SK-N-SH (cell line): ENCODE data around the gene SLC10A1. TPM values are rescaled to one million over a fixed set of nuclear protein-coding genes. Genes with fewer than 3 reads are reported as not detected.

ENCODE experiments used
- CTCF ChIA-PET: fragments of 300-600, 350-600 bp; formaldehyde crosslinking; extraction: SDS; loops from one replicate; lab custom pipeline; 2021; lab: Yijun Ruan, JAX
- POLR2A ChIA-PET: fragments of 350-600 bp; sonication (Branson Sonifier 250); formaldehyde crosslinking; extraction: SDS; loops from one replicate; lab custom pipeline; 2020; ENCODE audit warnings: antibody characterized with exemption, inconsistent platforms; lab: Yijun Ruan, JAX
- DNase-seq: peaks from one replicate; pipeline ENCODE4 v3.0.0; 2012
- H2AFZ ChIP-seq: fragments of 200-600 bp; sonication (generic); 2 replicates; pipeline ENCODE4 v1.8.1; 2016; ENCODE audit warnings: antibody characterized with exemption, mild to moderate bottlenecking, low read depth
- H3F3A ChIP-seq: fragments of 200-600 bp; sonication (generic); replicated peaks from 2 replicates; pipeline ENCODE3; 2016; ENCODE audit warnings: antibody characterized with exemption, mild to moderate bottlenecking; ENCODE audit not compliant: insufficient read depth
- H3K27ac ChIP-seq, 2 experiments: fragments of 200-500 bp in 1 of 2; fragments of 200-600 bp in 1 of 2; sonication (Bioruptor generic) in 1 of 2; sonication (generic), shearing (Covaris generic) in 1 of 2; 2 replicates each; pipeline versions ENCODE4 v1.5.1 to v1.6.1; 2014 to 2016; ENCODE audit warnings: low read depth in 2 of 2, inconsistent platforms in 1 of 2, low read length in 1 of 2, mild to moderate bottlenecking in 1 of 2, mixed read lengths in 1 of 2
- H3K27me3 ChIP-seq: fragments of 200-600 bp; sonication (generic), shearing (Covaris generic); 2 replicates; pipeline ENCODE4 v1.6.1; 2016; ENCODE audit warnings: mixed run types; ENCODE audit not compliant: insufficient read depth
- H3K36me3 ChIP-seq, 2 experiments: fragments of 200-500 bp in 1 of 2; fragments of 200-600 bp in 1 of 2; sonication (Bioruptor generic) in 1 of 2; sonication (generic) in 1 of 2; replicated peaks in 1 of 2; 2 replicates each; pipeline versions ENCODE3 to v1.5.1; 2014 to 2016; ENCODE audit warnings: low read length in 1 of 2, mild to moderate bottlenecking in 1 of 2; ENCODE audit not compliant: insufficient read depth in 2 of 2, control insufficient read depth in 1 of 2
- H3K4me1 ChIP-seq, 2 experiments: fragments of 200-500 bp in 1 of 2; fragments of 200-600 bp in 1 of 2; sonication (Bioruptor generic) in 1 of 2; sonication (generic), shearing (Covaris generic) in 1 of 2; 2 replicates each; pipeline versions ENCODE4 v1.5.1 to v1.6.1; 2014 to 2016; ENCODE audit warnings: low read depth in 1 of 2, low read length in 1 of 2, mixed run types in 1 of 2; ENCODE audit not compliant: insufficient read depth in 2 of 2, control insufficient read depth in 1 of 2
- H3K4me2 ChIP-seq: fragments of 200-600 bp; sonication (generic), shearing (Covaris generic); 2 replicates; pipeline ENCODE4 v1.6.1; 2017; ENCODE audit warnings: mixed run types
- H3K4me3 ChIP-seq, 2 experiments: fragments of 200-500 bp in 1 of 2; fragments of 200-600 bp in 1 of 2; sonication (Bioruptor generic) in 1 of 2; sonication (generic), shearing (Covaris generic) in 1 of 2; 2 replicates each; pipeline versions ENCODE4 v1.5.1 to v1.8.1; 2014 to 2016; ENCODE audit warnings: low read depth in 2 of 2, inconsistent platforms in 1 of 2, low read length in 1 of 2, mild to moderate bottlenecking in 1 of 2, mixed read lengths in 1 of 2, moderate library complexity in 1 of 2
- H3K79me2 ChIP-seq: fragments of 200-600 bp; sonication (generic); 2 replicates; pipeline ENCODE4 v1.8.1; 2017; ENCODE audit warnings: mild to moderate bottlenecking; ENCODE audit not compliant: insufficient read depth
- H3K9ac ChIP-seq: fragments of 200-600 bp; sonication (generic); 2 replicates; pipeline ENCODE4 v1.6.1; 2017; ENCODE audit warnings: mixed run types
- H3K9me2 ChIP-seq: fragments of 200-600 bp; sonication (generic); 2 replicates; pipeline ENCODE4 v1.6.1; 2017; ENCODE audit warnings: mixed run types
- H3K9me3 ChIP-seq: fragments of 200-600 bp; sonication (generic); 2 replicates; pipeline ENCODE4 v1.6.1; 2017; ENCODE audit warnings: mixed run types, mild to moderate bottlenecking, moderate library complexity
- H4K20me1 ChIP-seq: fragments of 200-600 bp; sonication (generic); 2 replicates; pipeline ENCODE4 v1.6.1; 2017; ENCODE audit warnings: mild to moderate bottlenecking, mixed run types; ENCODE audit not compliant: insufficient read depth
- ELF1 ChIP-seq: IDR thresholded peaks from 2 replicates; pipeline ENCODE4 v1.4.0; 2012
- EP300 ChIP-seq, 2 experiments: IDR thresholded peaks; 2 replicates each; pipeline versions ENCODE4 v1.4.0 to v1.6.1; 2012; ENCODE audit warnings: borderline replicate concordance in 1 of 2, low read depth in 1 of 2, low read length in 1 of 2
- EZH2phosphoT487 ChIP-seq: fragments of 200-600 bp; sonication (generic); IDR thresholded peaks from 2 replicates; pipeline ENCODE4 v1.6.1; 2017; ENCODE audit warnings: low read depth, mixed run types, mild to moderate bottlenecking, antibody characterized with exemption, moderate library complexity, borderline replicate concordance
- FOSL2 ChIP-seq: IDR thresholded peaks from 2 replicates; pipeline ENCODE4 v1.4.0; 2012; ENCODE audit warnings: low read depth, mild to moderate bottlenecking, moderate library complexity, borderline replicate concordance
- GABPA ChIP-seq: IDR thresholded peaks from 2 replicates; pipeline ENCODE4 v1.4.0; 2012; ENCODE audit warnings: low read depth, mild to moderate bottlenecking
- GATA2 ChIP-seq: sonication (generic); formaldehyde crosslinking; IDR thresholded peaks from 2 replicates; pipeline ENCODE4 v1.5.0; 2020; ENCODE audit warnings: mild to moderate bottlenecking, missing genetic modification reagents
- MEF2A ChIP-seq: IDR thresholded peaks from 2 replicates; pipeline ENCODE4 v1.4.0; 2012; ENCODE audit warnings: low read depth, borderline replicate concordance
- MXI1 ChIP-seq: IDR thresholded peaks from 2 replicates; pipeline ENCODE4 v1.6.1; 2012; ENCODE audit warnings: mild to moderate bottlenecking, low read depth, low read length, improper control_type of control experiment
- NRF1 ChIP-seq: IDR thresholded peaks from 2 replicates; pipeline ENCODE4 v1.6.1; 2012; ENCODE audit warnings: low read depth, mild to moderate bottlenecking, low read length
- POLR2AphosphoS5 ChIP-seq: IDR thresholded peaks from 2 replicates; pipeline ENCODE4 v1.6.1; 2012; ENCODE audit warnings: low read depth, low read length
- RFX5 ChIP-seq: IDR thresholded peaks from 2 replicates; pipeline ENCODE4 v1.6.1; 2012; ENCODE audit warnings: mild to moderate bottlenecking, improper control_type of control experiment, low read length
- SIN3A ChIP-seq: IDR thresholded peaks from 2 replicates; pipeline ENCODE4 v1.6.1; 2012; ENCODE audit warnings: low read depth, mild to moderate bottlenecking, low read length, moderate library complexity, borderline replicate concordance
- SMC3 ChIP-seq: IDR thresholded peaks from 2 replicates; pipeline ENCODE4 v1.6.1; 2012; ENCODE audit warnings: low read depth, low read length, improper control_type of control experiment
- TEAD4 ChIP-seq: IDR thresholded peaks from 2 replicates; pipeline ENCODE4 v1.4.0; 2012; ENCODE audit warnings: mild to moderate bottlenecking, borderline replicate concordance; ENCODE audit not compliant: insufficient read depth
- WGBS: methylation state at CpG from one replicate; pipeline ENCODE4 v1.1.6; 2017; ENCODE audit warnings: low lambda C conversion rate; 5-methylcytosine and 5-hydroxymethylcytosine counted together
- polyA plus RNA-seq, 3 experiments: library from polyadenylated mRNA; depleted of rRNA; stranded (reverse); fragments of >200 nt; gene quantifications; 2 replicates each; pipeline ENCODE4 v1.2.3, GENCODE V29; 2012
- TF ChIP-seq, protein P1 (sequence below): fragments of 150-350 bp; IDR thresholded peaks from 2 replicates; pipeline ENCODE4 v1.6.1; 2017; ENCODE audit warnings: antibody characterized with exemption, low read length, low read depth, borderline replicate concordance
- TF ChIP-seq, protein P2 (sequence below): IDR thresholded peaks from 2 replicates; pipeline ENCODE4 v1.4.0; 2012; ENCODE audit warnings: low read depth, borderline replicate concordance
- TF ChIP-seq, protein P3 (sequence below): IDR thresholded peaks from 2 replicates; pipeline ENCODE4 v1.4.0; 2012; ENCODE audit warnings: low read depth
- TF ChIP-seq, protein P4 (sequence below): fragments of 200-600 bp; sonication (generic); IDR thresholded peaks from 2 replicates; pipeline ENCODE4 v1.6.1; 2017; ENCODE audit warnings: antibody characterized with exemption, mild to moderate bottlenecking, moderate library complexity
- TF ChIP-seq, protein P5 (sequence below): IDR thresholded peaks from 2 replicates; pipeline ENCODE4 v1.4.0; 2012; ENCODE audit warnings: low read depth, borderline replicate concordance
- TF ChIP-seq, protein P6 (sequence below): IDR thresholded peaks from 2 replicates; pipeline ENCODE4 v1.6.1; 2012; ENCODE audit warnings: mild to moderate bottlenecking, low read depth, low read length, moderate library complexity

SLC10A1 gene
- polyA plus RNA-seq, 1 of the 3 experiments (the other 2 are of a cell fraction): not detected

DNA sequence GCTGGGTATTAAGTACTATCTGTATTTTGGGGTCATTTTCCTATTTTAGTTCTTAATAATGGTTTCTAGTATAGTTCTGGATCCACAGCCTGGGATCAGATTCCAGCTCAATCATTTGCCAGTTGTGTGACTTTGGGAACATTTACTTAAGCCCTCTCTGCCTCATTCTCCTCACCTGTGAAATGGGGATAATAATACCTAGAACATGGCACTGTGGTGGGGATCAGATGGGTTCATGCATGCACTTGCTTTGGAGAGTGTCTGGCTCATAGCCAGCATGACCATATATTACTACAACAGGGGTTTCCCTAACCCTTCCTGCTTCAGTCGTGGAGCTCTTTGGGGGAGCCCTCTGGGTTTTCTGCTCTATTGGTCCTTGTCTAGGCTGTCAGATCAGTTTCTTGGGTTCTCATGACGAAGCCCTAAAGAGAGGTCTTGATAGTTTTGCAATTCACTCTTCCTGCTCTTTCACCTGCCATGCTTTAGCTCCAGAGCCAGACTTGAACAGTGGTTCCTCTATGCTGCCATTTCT lies 48.1 kb upstream of the SLC10A1 start:
- DNase-seq: no peak
- Histone ChIP-seq H3K36me3 (no peaks in the 10 kb centered on the region), H3K27me3 (no peaks in the 10 kb centered on the region), H3K27ac (no peak overlapping the region), H3K4me3 (no peak overlapping the region), H2AFZ (no peak overlapping the region), H3K9ac (no peak overlapping the region), H3K4me2 (no peak overlapping the region), H4K20me1 (no peaks in the 10 kb centered on the region), H3K9me3 (no peaks in the 10 kb centered on the region), H3K79me2 (no peaks in the 10 kb centered on the region), H3K4me1 (peaks cover 0 to 11% of the 10 kb centered on the region in 2 experiments; a peak in 1 of 4 replicates), H3K9me2 (no peaks in the 10 kb centered on the region), H3F3A (no peaks in the 10 kb centered on the region)
- ChIA-PET CTCF (interaction anchor here (0.7 to 4.2 kb wide), 5 partner anchors 14 to 183 kb away, joined by 3 to 12 read pairs (median 5); no protein-coding TSS in a partner anchor), POLR2A (no interaction called here)
- WGBS: 19% methylated on average over 2 of the region's 2 CpGs
- TF ChIP-seq EZH2phosphoT487: no peak
- TF ChIP-seq GATA2 (CRISPR knock-in tag): no peak
- no peak for TF ChIP-seq RFX5
- TF ChIP-seq, protein P1, sequence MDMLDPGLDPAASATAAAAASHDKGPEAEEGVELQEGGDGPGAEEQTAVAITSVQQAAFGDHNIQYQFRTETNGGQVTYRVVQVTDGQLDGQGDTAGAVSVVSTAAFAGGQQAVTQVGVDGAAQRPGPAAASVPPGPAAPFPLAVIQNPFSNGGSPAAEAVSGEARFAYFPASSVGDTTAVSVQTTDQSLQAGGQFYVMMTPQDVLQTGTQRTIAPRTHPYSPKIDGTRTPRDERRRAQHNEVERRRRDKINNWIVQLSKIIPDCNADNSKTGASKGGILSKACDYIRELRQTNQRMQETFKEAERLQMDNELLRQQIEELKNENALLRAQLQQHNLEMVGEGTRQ: no peak
- TF ChIP-seq NRF1: no peak
- TF ChIP-seq, protein P2, sequence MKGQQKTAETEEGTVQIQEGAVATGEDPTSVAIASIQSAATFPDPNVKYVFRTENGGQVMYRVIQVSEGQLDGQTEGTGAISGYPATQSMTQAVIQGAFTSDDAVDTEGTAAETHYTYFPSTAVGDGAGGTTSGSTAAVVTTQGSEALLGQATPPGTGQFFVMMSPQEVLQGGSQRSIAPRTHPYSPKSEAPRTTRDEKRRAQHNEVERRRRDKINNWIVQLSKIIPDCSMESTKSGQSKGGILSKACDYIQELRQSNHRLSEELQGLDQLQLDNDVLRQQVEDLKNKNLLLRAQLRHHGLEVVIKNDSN: no peak
- TF ChIP-seq EP300 (IDR thresholded peaks at IDR 0.05; ENCODE audit: borderline replicate concordance in 1 of 2, low read depth in 1 of 2, low read length in 1 of 2): no peak
- TF ChIP-seq SIN3A: no peak
- TF ChIP-seq FOSL2: no peak
- TF ChIP-seq, protein P3, sequence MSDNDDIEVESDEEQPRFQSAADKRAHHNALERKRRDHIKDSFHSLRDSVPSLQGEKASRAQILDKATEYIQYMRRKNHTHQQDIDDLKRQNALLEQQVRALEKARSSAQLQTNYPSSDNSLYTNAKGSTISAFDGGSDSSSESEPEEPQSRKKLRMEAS: no peak
- TF ChIP-seq MEF2A: no peak
- TF ChIP-seq MXI1: no peak
- TF ChIP-seq, protein P4, sequence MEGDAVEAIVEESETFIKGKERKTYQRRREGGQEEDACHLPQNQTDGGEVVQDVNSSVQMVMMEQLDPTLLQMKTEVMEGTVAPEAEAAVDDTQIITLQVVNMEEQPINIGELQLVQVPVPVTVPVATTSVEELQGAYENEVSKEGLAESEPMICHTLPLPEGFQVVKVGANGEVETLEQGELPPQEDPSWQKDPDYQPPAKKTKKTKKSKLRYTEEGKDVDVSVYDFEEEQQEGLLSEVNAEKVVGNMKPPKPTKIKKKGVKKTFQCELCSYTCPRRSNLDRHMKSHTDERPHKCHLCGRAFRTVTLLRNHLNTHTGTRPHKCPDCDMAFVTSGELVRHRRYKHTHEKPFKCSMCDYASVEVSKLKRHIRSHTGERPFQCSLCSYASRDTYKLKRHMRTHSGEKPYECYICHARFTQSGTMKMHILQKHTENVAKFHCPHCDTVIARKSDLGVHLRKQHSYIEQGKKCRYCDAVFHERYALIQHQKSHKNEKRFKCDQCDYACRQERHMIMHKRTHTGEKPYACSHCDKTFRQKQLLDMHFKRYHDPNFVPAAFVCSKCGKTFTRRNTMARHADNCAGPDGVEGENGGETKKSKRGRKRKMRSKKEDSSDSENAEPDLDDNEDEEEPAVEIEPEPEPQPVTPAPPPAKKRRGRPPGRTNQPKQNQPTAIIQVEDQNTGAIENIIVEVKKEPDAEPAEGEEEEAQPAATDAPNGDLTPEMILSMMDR: no peak
- TF ChIP-seq, protein P5, sequence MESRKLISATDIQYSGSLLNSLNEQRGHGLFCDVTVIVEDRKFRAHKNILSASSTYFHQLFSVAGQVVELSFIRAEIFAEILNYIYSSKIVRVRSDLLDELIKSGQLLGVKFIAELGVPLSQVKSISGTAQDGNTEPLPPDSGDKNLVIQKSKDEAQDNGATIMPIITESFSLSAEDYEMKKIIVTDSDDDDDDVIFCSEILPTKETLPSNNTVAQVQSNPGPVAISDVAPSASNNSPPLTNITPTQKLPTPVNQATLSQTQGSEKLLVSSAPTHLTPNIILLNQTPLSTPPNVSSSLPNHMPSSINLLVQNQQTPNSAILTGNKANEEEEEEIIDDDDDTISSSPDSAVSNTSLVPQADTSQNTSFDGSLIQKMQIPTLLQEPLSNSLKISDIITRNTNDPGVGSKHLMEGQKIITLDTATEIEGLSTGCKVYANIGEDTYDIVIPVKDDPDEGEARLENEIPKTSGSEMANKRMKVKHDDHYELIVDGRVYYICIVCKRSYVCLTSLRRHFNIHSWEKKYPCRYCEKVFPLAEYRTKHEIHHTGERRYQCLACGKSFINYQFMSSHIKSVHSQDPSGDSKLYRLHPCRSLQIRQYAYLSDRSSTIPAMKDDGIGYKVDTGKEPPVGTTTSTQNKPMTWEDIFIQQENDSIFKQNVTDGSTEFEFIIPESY: no peak
- TF ChIP-seq ELF1: no peak
- TF ChIP-seq GABPA: no peak
- no peak for TF ChIP-seq TEAD4
- no peak for TF ChIP-seq SMC3
- TF ChIP-seq POLR2AphosphoS5: no peak
- TF ChIP-seq, protein P6, sequence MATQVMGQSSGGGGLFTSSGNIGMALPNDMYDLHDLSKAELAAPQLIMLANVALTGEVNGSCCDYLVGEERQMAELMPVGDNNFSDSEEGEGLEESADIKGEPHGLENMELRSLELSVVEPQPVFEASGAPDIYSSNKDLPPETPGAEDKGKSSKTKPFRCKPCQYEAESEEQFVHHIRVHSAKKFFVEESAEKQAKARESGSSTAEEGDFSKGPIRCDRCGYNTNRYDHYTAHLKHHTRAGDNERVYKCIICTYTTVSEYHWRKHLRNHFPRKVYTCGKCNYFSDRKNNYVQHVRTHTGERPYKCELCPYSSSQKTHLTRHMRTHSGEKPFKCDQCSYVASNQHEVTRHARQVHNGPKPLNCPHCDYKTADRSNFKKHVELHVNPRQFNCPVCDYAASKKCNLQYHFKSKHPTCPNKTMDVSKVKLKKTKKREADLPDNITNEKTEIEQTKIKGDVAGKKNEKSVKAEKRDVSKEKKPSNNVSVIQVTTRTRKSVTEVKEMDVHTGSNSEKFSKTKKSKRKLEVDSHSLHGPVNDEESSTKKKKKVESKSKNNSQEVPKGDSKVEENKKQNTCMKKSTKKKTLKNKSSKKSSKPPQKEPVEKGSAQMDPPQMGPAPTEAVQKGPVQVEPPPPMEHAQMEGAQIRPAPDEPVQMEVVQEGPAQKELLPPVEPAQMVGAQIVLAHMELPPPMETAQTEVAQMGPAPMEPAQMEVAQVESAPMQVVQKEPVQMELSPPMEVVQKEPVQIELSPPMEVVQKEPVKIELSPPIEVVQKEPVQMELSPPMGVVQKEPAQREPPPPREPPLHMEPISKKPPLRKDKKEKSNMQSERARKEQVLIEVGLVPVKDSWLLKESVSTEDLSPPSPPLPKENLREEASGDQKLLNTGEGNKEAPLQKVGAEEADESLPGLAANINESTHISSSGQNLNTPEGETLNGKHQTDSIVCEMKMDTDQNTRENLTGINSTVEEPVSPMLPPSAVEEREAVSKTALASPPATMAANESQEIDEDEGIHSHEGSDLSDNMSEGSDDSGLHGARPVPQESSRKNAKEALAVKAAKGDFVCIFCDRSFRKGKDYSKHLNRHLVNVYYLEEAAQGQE: no peak
